GM21528 (cell line): ENCODE results near the gene SLC10A7.
A peak's percentile ranks its signal among the peaks of the same experiment; 100 is the strongest.
"Not testable (repeated sequence)": the region's sequence is repeated elsewhere in the genome, so short reads cannot be mapped to it uniquely, and the experiment has no call there.

Experiments
- ATAC-seq: cut with Tn5 transposase; IDR thresholded peaks from one replicate; pipeline ENCODE4 v1.9.1; 2021; ENCODE audit warnings: mild to moderate bottlenecking, moderate library complexity; ENCODE audit not compliant: unreplicated experiment, low FRiP score

Gene SLC10A7

DNA sequence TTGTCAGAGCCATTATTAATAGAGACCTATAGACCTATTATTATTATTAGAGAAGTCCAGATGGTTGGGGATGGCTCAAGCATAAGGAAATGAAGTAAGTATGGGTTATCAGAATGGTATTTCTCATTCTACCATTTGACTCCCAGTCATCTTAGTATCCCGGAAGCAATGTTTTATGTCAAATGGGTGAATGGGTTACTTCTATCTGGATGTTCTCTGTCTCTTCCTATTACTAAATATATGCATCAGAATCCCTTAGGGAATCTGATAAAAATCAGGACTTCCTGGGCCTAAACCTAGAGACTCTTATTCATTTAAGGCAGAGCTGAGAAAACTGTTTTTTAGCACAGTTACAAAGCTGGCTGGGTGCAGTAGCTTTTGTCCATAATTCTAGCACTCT is 149.9 kb downstream of the SLC10A7 start:
- ATAC-seq, result no peak

DNA sequence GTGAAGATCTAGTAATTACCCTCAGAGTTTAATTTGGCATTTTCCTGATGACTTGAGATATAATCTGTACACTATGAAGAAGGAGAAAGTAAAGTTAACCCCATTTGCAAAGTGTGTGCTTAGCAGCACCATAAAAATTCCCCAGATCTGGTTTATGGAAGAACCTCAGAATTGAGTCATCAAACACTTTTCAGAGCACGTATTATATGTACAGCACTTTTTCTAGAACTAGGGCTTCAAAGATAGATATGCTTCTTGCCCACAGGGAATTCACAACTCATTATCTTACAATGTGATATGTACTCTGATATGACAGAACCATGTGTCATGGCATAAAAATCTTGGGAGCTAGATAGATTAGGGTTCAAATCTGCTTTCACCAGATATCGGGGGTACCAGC is 150.9 kb downstream of the SLC10A7 start:
- ATAC-seq, result no peak

DNA sequence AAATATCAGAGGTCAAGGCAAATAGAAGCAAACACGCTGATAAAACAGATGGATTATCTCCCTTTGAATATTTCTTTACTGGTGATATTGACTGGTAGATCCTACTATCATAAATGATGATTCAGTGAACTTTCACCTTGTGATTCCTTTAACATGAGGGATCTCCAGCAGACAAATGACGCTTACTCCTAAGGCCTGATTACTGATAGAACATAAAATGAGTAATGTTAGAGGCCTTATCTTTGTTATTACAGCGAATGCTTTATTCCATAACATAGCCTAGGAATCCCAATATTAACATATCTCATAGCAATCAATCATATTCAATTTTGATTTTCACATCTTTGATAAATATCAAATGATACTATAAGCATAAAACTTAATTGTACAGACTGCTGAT is 152.3 kb downstream of the SLC10A7 start:
- ATAC-seq, result no peak

DNA sequence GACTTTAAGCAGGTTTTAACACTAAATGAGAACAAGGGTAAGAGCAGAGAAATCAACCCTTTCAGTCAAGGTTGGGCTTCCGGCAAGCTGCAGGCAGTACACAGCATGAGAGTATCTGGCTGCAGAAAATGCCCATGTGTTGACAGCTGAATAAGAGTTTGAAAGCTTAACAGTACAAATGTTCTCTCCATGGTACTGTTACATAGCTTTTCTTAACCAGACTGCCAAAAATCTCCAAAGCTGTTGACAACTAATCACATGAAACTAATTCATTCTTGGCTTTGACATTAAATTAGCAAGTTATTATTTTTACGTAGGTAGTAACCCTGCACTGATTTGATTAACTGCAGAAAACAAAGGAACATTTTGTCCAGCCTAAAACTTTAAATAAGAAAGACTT is 153.5 kb downstream of the SLC10A7 start:
- no peak for ATAC-seq

DNA sequence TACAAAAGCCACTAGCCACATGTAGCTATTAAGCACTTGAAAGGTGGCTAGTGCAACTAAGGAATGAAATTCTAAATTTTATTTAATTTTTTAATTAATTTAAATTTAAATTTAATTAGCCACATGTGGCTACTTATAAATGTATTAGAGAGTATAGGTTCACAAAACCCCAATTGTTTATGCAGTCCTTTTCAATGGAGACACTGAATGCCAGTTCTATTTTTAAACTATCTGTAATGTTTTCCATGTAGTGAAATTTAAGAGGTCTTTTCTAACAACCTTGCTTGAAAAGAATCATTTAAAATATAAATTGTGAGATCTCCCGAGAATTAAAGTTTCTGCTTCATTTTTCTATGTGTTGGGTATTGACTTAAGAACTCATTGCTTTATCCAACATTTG is 154.4 kb downstream of the SLC10A7 start:
- no peak for ATAC-seq

DNA sequence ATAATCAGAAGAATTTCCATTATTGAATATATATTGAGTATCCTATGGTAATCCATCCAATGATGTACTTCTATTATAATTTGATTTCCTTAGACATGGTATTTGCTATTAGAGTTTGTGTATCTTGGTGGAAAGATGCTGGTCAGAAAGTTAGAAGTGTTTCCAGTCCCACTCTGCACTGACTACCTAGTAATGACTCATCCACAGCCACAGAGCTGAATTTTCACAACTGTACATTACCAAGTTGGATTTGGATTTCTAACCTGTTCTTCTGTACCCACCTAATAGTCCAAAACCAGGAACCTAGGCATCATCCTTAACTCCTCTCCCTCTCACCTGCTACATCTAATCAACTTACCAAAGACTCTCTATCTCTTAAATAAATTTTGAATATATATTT is 162.0 kb downstream of the SLC10A7 start:
- no peak for ATAC-seq

DNA sequence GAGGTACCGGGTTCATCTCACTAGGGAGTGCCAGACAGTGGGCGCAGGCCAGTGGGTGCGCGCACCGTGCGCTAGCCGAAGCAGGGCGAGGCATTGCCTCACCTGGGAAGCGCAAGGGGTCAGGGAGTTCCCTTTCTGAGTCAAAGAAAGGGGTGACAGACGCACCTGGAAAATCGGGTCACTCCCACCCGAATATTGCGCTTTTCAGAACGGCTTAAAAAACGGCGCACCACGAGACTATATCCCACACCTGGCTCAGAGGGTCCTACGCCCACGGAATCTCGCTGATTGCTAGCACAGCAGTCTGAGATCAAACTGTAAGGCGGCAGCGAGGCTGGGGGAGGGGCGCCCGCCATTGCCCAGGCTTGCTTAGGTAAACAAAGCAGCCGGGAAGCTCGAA is 171.6 kb downstream of the SLC10A7 start:
- not testable (repeated sequence) for ATAC-seq

DNA sequence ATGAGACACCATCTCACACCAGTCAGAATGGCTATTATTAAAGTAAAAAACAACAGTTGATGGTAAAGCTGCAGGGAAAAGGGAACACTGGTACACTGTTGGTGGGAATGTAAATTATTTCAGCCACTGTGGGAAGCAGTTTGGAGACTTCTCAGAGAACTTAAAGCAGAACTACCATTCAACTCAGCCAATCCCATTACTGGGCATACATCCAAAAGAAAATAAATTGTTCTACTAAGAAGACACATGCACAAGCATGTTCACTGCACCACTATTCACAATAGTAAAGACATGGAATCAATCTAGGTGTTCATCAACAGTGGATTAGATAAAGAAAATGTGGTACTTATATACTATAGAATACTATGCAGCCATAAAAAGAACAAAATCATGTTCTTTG is 172.4 kb downstream of the SLC10A7 start:
- no peak for ATAC-seq

DNA sequence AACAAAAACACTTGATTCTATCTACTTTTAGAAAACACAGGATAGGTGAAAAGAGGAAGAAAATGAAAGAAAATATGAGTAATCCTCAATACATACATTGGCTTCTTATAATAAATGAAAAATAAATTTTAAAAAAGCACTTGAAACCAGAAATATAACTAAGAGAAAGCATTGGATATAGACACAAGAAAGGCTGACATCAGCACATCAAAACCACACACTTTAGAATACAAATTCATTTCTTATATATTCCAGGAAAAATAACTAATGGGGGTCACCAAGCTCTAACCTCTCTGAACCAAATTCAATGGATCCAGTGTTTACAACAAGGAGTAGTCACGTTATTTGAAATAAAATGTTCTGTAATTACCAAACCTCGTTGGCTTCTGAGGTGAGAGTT is 173.9 kb downstream of the SLC10A7 start:
- ATAC-seq, result no peak

DNA sequence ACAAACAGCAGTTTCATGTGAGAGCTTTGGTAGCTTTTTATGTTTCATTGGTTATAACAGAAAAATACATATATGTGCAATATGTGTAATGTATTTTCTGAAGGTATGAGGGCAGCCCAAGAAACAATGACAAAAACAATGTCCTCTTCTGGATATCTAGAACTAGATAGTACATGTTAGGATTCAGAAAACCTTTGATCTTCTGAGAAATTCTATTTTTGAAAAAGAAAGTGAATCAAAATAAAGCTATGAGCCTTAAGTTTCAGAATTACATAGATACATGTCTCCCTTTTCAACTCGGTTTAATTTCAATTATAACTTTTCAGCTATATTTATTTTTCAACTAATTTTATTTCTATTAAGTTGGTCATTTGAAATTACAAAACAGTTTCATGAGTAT is 175.5 kb downstream of the SLC10A7 start:
- ATAC-seq, result no peak

DNA sequence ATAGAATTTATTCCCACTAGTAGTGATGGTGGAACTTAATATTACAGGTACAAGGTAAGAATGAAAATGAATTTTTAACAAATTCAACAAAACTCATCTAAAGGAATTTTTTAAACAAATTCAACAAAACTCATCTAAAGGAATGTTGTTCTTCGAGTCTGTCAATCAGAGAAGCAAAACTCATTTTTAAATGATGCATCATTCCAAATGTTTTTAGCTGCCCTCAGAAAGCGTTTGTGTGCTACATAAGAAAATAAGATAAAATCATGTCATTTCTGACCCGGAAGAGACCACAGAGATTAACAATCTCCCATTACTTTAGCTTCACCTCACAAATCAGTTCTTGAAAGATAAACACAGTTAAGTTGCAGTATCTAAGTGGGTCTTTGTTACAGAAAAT is 178.0 kb downstream of the SLC10A7 start:
- no peak for ATAC-seq

DNA sequence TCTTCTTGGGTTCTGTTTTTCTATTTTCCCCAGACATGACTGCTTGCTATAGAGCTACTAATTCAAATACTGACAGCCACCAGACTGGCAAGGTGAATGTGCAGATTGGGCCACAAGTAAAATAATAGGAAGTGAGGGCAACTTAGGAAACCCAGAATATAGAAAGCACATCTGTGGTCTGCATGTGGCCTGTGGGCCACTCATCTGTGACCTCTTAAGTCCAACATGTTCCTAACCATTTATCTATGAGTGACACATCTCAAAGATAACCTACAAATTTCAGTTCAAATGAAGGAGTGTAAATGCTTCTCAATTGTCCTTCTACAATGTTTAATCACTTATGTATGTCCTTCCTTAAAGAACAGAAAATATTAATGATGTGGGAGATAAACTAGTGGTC is 178.5 kb downstream of the SLC10A7 start:
- peak; percentile 85 for ATAC-seq

DNA sequence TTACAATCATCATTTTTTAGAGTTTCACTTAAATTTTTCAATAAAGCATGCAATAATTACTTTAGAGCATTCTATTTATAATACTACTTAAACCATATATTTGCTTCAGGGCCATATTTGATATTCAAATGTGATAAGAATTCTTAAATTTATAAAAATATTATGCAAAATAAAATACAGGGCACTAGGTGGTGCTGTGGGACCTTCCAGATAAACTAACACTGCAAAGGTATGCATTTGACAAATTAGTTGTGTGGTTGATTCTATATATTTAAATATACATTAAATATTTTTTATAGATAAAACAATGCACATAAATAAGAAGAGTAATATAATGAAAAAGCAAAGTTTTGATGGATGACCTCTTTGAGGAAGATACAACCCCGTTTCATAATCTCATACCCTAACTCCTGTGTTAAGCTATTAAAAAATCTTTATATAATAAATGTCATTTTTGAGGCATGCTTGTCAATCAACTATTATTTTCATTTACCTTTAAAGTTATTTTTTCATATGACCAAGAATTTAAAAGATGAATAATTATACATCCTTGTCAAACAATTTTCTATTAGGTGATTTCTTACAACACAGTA is 179.0 kb downstream of the SLC10A7 start:
- no peak for ATAC-seq

DNA sequence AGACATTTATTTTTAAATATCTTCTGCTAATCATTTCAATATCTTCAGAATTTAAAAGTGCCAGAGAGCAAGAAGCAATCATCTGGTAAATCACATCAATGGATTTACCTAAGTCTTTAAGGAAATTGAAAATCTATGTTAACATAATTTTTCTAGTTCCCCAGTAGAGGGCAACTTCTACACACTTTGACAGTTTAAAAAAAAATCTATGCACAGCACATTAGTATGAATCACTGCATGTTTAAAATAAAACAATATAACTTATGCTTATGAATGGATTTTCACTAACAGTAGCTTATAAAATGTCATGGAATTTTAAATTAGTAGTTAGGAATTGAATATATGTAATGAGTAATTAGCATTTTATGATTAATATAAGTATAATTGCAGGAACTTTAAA is 180.9 kb downstream of the SLC10A7 start:
- no peak for ATAC-seq

DNA sequence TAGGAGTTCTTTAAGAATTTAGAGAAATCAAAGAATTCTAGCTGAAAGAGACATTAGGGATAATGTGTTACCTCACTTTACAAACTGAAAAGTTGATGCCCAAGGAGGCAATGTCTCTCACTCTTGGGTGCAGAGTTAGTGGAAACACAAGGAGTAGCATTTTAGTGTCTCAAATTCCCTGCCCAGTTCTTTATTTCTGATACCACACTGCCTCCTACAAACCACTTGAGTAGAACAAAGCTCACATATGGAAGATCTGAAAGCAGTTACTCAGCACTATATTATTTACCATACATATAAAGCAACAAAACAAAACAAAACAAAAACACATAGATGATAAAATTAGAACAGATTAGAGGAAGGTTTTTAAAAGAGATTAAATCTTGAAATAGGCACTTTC is 183.2 kb downstream of the SLC10A7 start:
- ATAC-seq, result no peak

DNA sequence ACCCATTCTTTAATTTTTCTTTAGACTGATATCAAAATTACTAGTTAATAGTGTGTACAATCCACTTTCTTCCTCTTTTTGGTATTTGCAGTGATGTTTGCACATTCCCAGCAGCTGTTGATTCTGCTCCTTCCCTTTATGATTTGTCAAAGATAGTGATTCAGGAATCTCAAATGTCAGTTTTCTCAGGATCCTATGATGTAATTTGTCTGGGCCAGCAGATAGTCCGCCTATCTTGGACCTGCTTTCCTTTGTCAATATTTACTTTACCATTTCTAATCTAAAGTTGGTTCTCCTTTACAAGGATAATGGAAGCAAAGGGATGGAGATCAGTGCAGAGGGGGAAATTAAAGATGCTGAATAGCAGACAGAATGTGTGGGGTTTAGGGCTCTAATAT is 185.3 kb downstream of the SLC10A7 start:
- ATAC-seq, result no peak

DNA sequence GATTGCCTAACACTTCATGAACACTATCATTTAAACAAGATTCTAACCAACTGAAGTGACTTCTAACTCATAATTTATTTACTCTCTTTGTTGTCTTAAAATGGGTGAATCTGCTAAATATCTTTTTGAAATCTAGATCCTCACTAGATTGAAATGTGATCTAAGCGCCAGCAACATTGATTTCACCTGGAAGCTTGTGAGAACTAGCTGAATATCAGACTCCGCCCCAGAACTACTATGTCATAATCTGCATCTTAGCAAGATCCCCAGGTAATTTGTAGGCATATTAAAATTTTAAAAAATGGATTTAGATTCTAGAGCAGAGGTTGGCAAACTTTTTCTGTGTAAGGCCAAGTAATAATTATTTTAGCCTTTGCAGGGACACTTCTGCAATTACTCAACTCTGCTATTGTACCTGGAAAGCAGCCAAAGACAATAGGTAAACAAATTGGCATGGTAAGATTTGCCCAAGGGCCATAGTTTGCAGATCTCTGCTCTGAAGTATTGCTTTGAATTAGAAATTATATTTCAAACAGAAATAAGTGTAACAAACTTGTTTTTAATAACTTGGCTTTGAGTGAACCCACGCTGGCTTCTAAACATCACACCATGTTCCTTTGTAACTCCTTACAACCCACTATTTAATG is 185.9 kb downstream of the SLC10A7 start:
- no peak for ATAC-seq

DNA sequence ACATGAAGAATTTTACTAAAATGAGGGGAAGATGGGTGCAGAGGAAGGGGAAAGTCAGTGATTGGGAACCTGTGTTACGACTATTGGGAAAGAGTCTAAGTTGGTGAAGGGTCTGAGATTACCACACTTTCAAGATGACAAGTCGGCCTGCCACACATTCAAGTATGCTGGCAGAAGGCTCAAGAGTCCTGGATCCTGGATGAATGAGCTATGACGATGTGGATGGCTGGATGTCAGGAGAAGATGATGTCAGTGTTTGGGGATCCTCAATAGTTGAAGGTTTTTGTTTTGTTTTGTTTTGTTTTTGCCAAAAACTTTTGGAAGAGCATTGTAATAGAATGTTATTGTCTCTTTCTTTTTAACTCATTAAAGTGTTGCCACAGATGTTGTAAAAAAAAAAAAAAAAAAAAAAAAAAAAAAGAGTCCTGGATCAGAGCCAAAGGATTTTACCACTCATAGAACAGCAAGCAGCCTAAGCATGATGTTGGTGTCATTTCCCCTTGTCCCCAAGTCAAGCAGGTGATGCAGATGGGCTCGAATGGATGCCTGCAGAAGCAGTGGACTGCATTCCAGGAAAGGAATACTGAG is 186.8 kb downstream of the SLC10A7 start:
- ATAC-seq, result no peak

DNA sequence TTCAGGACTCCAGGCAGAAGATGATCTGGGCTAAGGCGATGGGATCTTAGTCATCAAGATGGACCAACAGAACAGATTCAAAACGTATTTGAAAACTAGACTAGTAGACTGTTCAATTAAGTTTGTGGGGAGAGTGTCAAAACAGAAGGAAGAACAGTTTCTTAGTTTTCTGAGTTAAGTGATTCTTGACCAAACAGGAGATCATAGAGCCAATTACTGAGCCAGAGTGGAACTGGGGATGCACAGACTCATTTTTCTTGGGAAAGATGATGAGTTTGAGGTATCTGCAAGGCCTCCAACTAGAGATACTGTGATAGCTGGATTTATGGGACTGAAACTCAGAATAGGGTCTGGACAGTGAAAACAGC is 187.9 kb downstream of the SLC10A7 start:
- peak; percentile 9 for ATAC-seq

DNA sequence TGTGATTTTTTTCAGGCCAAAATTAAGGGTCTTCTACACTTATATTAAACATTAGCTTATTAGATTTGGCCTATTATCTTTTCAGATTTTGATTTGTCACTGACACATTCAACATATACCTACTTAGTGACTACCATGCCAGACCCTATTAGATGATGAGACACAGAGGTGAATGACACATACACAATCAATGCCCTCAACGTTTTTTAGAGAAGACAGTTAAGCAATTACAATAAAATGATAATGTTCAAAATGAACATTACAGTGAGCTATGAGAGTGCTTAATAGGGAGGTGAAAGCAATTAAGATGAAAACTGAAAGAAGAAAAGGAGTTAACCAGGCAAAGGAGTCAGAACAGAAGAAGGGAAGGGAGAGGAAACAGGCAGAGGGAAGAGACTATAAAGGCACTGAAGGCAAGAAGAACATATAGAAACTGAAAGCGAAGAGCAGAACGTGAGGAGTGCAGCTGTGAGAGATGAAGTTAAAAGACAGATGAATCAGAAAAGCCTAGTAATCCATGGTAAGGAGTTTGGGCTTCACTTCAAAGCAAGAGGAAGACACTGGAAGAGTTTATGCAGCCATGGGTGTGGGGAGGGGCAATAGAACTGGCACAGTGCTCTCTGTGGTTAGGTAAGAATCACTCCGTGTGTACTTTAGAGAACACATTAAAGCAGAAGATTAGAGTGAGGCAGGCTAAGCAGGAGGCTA is 188.4 kb downstream of the SLC10A7 start:
- ATAC-seq, result peak; percentile 93

DNA sequence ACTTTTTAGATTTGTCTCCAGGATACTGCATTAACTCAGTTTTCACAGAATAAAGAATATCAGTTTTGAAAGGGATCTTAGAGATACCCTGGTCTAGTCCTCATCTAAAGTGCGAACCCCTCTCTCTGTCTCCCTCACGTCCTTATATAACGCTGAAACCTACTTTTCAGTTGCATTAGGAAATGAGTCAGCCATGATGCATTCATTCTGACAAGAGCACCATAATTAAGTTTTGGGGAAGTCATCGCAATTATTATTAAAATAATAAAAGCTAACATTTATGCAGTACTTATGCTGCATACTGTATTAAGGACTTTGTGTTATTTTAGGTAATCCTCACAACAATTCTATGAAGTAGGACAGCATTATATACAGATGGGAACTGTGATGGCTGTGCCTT is 191.3 kb downstream of the SLC10A7 start:
- no peak for ATAC-seq
